Measurements from ENCODE around the gene NELL2. TPM values are rescaled to one million over a fixed set of nuclear protein-coding genes. Genes with fewer than 3 reads are reported as not detected.
"Not testable (repeated sequence)": the region's sequence is repeated elsewhere in the genome, so short reads cannot be mapped to it uniquely, and the experiment has no call there.

NELL2 gene
- polyA plus RNA-seq, 1 donor from 2014 or later: 5.2 TPM

GRCh38 chr12:44833561-44833960 lies 42.6 kb downstream of the NELL2 start:
- no peaks in the 10 kb centered on the region for H3K4me1 Mint-ChIP-seq
- H3K36me3 Mint-ChIP-seq: peaks cover 1% of the 10 kb centered on the region
- H3K27me3 Mint-ChIP-seq: no peaks in the 10 kb centered on the region
- no peaks in the 10 kb centered on the region for H3K9me3 Mint-ChIP-seq
- no peak overlapping the region for H3K4me3 Mint-ChIP-seq
- H3K27ac Mint-ChIP-seq: no peak overlapping the region

GRCh38 chr12:44830566-44831055 lies 45.5 kb downstream of the NELL2 start:
- Mint-ChIP-seq H3K27ac (no peak overlapping the region), H3K36me3 (peaks cover 1% of the 10 kb centered on the region), H3K27me3 (no peaks in the 10 kb centered on the region), H3K9me3 (no peaks in the 10 kb centered on the region), H3K4me1 (peaks cover 5 to 8% (median 5%) of the 10 kb centered on the region in 3 donors), H3K4me3 (no peak overlapping the region)

GRCh38 chr12:44829045-44829444 lies 47.1 kb downstream of the NELL2 start:
- Mint-ChIP-seq H3K4me1 (peaks cover 5 to 8% (median 5%) of the 10 kb centered on the region in 3 donors), H3K36me3 (peaks cover 5% of the 10 kb centered on the region), H3K27ac (no peak overlapping the region), H3K9me3 (no peaks in the 10 kb centered on the region), H3K4me3 (no peak overlapping the region), H3K27me3 (peaks cover 1% of the 10 kb centered on the region)

- Mint-ChIP-seq H3K36me3 (peaks cover 5% of the 10 kb centered on the region), H3K9me3 (no peaks in the 10 kb centered on the region), H3K27ac (no peak overlapping the region), H3K4me3 (no peak overlapping the region), H3K27me3 (peaks cover 1% of the 10 kb centered on the region), H3K4me1 (peaks cover 5 to 8% (median 5%) of the 10 kb centered on the region in 3 donors)
These were observed 48.2 kb downstream of the NELL2 start for GRCh38 chr12:44827832-44828438.

GRCh38 chr12:44821702-44822101 lies 54.4 kb downstream of the NELL2 start:
- H3K9me3 Mint-ChIP-seq, H3K27me3 Mint-ChIP-seq, H3K36me3 Mint-ChIP-seq, H3K4me1 Mint-ChIP-seq, H3K4me3 Mint-ChIP-seq, H3K27ac Mint-ChIP-seq: not testable (repeated sequence)

GRCh38 chr12:44819884-44820283 lies 56.2 kb downstream of the NELL2 start:
- H3K4me3 Mint-ChIP-seq: no peak overlapping the region
- H3K27me3 Mint-ChIP-seq: peaks cover under 1% of the 10 kb centered on the region
- H3K36me3 Mint-ChIP-seq: peaks cover 2% of the 10 kb centered on the region
- peaks cover 0 to 1% (median 0%) of the 10 kb centered on the region in 3 donors for H3K9me3 Mint-ChIP-seq
- peaks cover 0 to 5% (median 3%) of the 10 kb centered on the region in 3 donors for H3K4me1 Mint-ChIP-seq
- H3K27ac Mint-ChIP-seq: no peak overlapping the region

- Mint-ChIP-seq H3K27ac (no peak overlapping the region), H3K9me3 (peaks cover 0 to 1% (median 0%) of the 10 kb centered on the region in 3 donors), H3K4me1 (peaks cover 0 to 5% (median 3%) of the 10 kb centered on the region in 3 donors), H3K36me3 (no peaks in the 10 kb centered on the region), H3K27me3 (no peaks in the 10 kb centered on the region), H3K4me3 (no peak overlapping the region)
These were observed 58.4 kb downstream of the NELL2 start for GRCh38 chr12:44817687-44818086.

- Mint-ChIP-seq H3K9me3 (peaks cover 0 to 1% (median 0%) of the 10 kb centered on the region in 3 donors), H3K27me3 (no peaks in the 10 kb centered on the region), H3K36me3 (no peaks in the 10 kb centered on the region), H3K27ac (no peak overlapping the region), H3K4me3 (no peak overlapping the region), H3K4me1 (peaks cover 0 to 7% (median 3%) of the 10 kb centered on the region in 3 donors)
These were observed 59.6 kb downstream of the NELL2 start for GRCh38 chr12:44816446-44817017.

- H3K27me3 Mint-ChIP-seq: no peaks in the 10 kb centered on the region
- no peaks in the 10 kb centered on the region for H3K36me3 Mint-ChIP-seq
- H3K4me3 Mint-ChIP-seq: no peak overlapping the region
- H3K9me3 Mint-ChIP-seq: no peaks in the 10 kb centered on the region
- H3K4me1 Mint-ChIP-seq: peaks cover 0 to 2% (median 0%) of the 10 kb centered on the region in 3 donors
- H3K27ac Mint-ChIP-seq: no peak overlapping the region
These were observed 64.1 kb downstream of the NELL2 start for GRCh38 chr12:44812062-44812461.

GRCh38 chr12:44804068-44804467 lies 72.0 kb downstream of the NELL2 start:
- no peaks in the 10 kb centered on the region for H3K4me1 Mint-ChIP-seq
- no peaks in the 10 kb centered on the region for H3K9me3 Mint-ChIP-seq
- H3K36me3 Mint-ChIP-seq: peaks cover 2% of the 10 kb centered on the region
- H3K27ac Mint-ChIP-seq: no peak overlapping the region
- no peaks in the 10 kb centered on the region for H3K27me3 Mint-ChIP-seq
- no peak overlapping the region for H3K4me3 Mint-ChIP-seq

- Mint-ChIP-seq H3K36me3 (peaks cover 3% of the 10 kb centered on the region), H3K27me3 (no peaks in the 10 kb centered on the region), H3K4me1 (no peaks in the 10 kb centered on the region), H3K4me3 (no peak overlapping the region), H3K9me3 (peaks cover 0 to 2% (median 0%) of the 10 kb centered on the region in 3 donors), H3K27ac (no peak overlapping the region)
These were observed 80.1 kb downstream of the NELL2 start for GRCh38 chr12:44795970-44796369.

- Mint-ChIP-seq H3K36me3 (no peaks in the 10 kb centered on the region), H3K27me3 (no peaks in the 10 kb centered on the region), H3K4me1 (no peaks in the 10 kb centered on the region), H3K4me3 (no peak overlapping the region), H3K27ac (no peak overlapping the region), H3K9me3 (peaks cover 0 to 7% (median 4%) of the 10 kb centered on the region in 3 donors)
These were observed 87.4 kb downstream of the NELL2 start for GRCh38 chr12:44788731-44789130.

GRCh38 chr12:44780221-44780790 lies 95.8 kb downstream of the NELL2 start:
- H3K27me3 Mint-ChIP-seq: no peaks in the 10 kb centered on the region
- H3K4me1 Mint-ChIP-seq: no peaks in the 10 kb centered on the region
- no peak overlapping the region for H3K27ac Mint-ChIP-seq
- H3K9me3 Mint-ChIP-seq: peaks cover 0 to 6% (median 5%) of the 10 kb centered on the region in 3 donors
- no peak overlapping the region for H3K4me3 Mint-ChIP-seq
- H3K36me3 Mint-ChIP-seq: no peaks in the 10 kb centered on the region

- H3K27me3 Mint-ChIP-seq: no peaks in the 10 kb centered on the region
- H3K9me3 Mint-ChIP-seq: peaks cover 0 to 5% (median 2%) of the 10 kb centered on the region in 3 donors
- no peaks in the 10 kb centered on the region for H3K4me1 Mint-ChIP-seq
- no peak overlapping the region for H3K27ac Mint-ChIP-seq
- no peaks in the 10 kb centered on the region for H3K36me3 Mint-ChIP-seq
- no peak overlapping the region for H3K4me3 Mint-ChIP-seq
These were observed 96.3 kb downstream of the NELL2 start for GRCh38 chr12:44779766-44780165.

- H3K36me3 Mint-ChIP-seq: no peaks in the 10 kb centered on the region
- H3K4me3 Mint-ChIP-seq: no peak overlapping the region
- H3K9me3 Mint-ChIP-seq: peaks cover 0 to 5% (median 2%) of the 10 kb centered on the region in 3 donors
- H3K27me3 Mint-ChIP-seq: no peaks in the 10 kb centered on the region
- H3K27ac Mint-ChIP-seq: no peak overlapping the region
- H3K4me1 Mint-ChIP-seq: no peaks in the 10 kb centered on the region
These were observed 97.3 kb downstream of the NELL2 start for GRCh38 chr12:44778863-44779262.

- H3K27me3 Mint-ChIP-seq: no peaks in the 10 kb centered on the region
- H3K27ac Mint-ChIP-seq: no peak overlapping the region
- H3K4me3 Mint-ChIP-seq: no peak overlapping the region
- H3K36me3 Mint-ChIP-seq: no peaks in the 10 kb centered on the region
- H3K4me1 Mint-ChIP-seq: no peaks in the 10 kb centered on the region
- peaks cover 0 to 5% (median 2%) of the 10 kb centered on the region in 3 donors for H3K9me3 Mint-ChIP-seq
These were observed 99.1 kb downstream of the NELL2 start for GRCh38 chr12:44777044-44777443.

Measured in IgD-negative memory B cell (primary cell).